HepG2 (cell line): ENCODE results near the gene VWC2L. TPM values are rescaled to one million over a fixed set of nuclear protein-coding genes. Genes with fewer than 3 reads are reported as not detected.

Source experiments
- FOXJ3 ChIP-seq: sonication (generic); formaldehyde crosslinking; IDR thresholded peaks from 2 replicates; pipeline ENCODE4 v1.4.0; 2020; ENCODE audit warnings: missing genetic modification reagents, mild to moderate bottlenecking, borderline replicate concordance
- KDM5B ChIP-seq: sonication (generic); formaldehyde crosslinking; IDR thresholded peaks from 2 replicates; pipeline ENCODE4 v1.4.0; 2020; ENCODE audit warnings: missing genetic modification reagents, mild to moderate bottlenecking, borderline replicate concordance
- KLF15 ChIP-seq: sonication (generic); formaldehyde crosslinking; IDR thresholded peaks from 2 replicates; pipeline ENCODE4 v1.8.1; 2023; ENCODE audit warnings: borderline replicate concordance, mild to moderate bottlenecking, inconsistent platforms, missing genetic modification reagents, mixed read lengths
- ZBED4 ChIP-seq: sonication (generic); formaldehyde crosslinking; IDR thresholded peaks from 2 replicates; pipeline ENCODE4 v1.4.0; 2020; ENCODE audit warnings: missing genetic modification reagents, borderline replicate concordance
- ZFY ChIP-seq: sonication (generic); formaldehyde crosslinking; IDR thresholded peaks from 2 replicates; pipeline ENCODE4 v1.4.0; 2020; ENCODE audit warnings: missing genetic modification reagents
- ZNF124 ChIP-seq: sonication (generic); formaldehyde crosslinking; IDR thresholded peaks from 2 replicates; pipeline ENCODE4 v1.4.0; 2020; ENCODE audit warnings: missing genetic modification reagents
- ZNF335 ChIP-seq: sonication (generic); formaldehyde crosslinking; IDR thresholded peaks from 2 replicates; pipeline ENCODE4 v1.4.0; 2020; ENCODE audit warnings: missing genetic modification reagents
- ZNF407 ChIP-seq: sonication (generic); formaldehyde crosslinking; IDR thresholded peaks from one replicate; pipeline ENCODE4 v1.5.1; 2020; ENCODE audit warnings: mild to moderate bottlenecking, missing genetic modification reagents; ENCODE audit errors: not compliant biosample characterization
- ZNF672 ChIP-seq: sonication (generic); formaldehyde crosslinking; IDR thresholded peaks from 2 replicates; pipeline ENCODE4 v1.8.1; 2022; ENCODE audit warnings: missing genetic modification reagents
- polyA plus RNA-seq, 8 experiments: library from polyadenylated mRNA; depleted of rRNA in 3 of 8; stranded (reverse) in 7 of 8; unstranded in 1 of 8; fragments of >200 nt; fragmentation: Illumina TruSeq in 4 of 8; extraction: Trizol in 4 of 8; gene quantifications; 2 replicates each; pipeline versions ENCODE4 v1.2.1 to v1.2.3, GENCODE V29; 2011 to 2016; ENCODE audit warnings: low read depth in 4 of 8, missing spikeins in 1 of 8, mixed read lengths in 1 of 8; ENCODE audit not compliant: insufficient read depth in 1 of 8
- total RNA-seq, 5 experiments: library from RNA; depleted of rRNA; stranded (reverse); fragments of >200 nt; fragmentation: Illumina TruSeq; extraction: Trizol; gene quantifications; 2 replicates each; pipeline ENCODE4 v1.2.3, GENCODE V29; 2016; ENCODE audit warnings: low read depth in 1 of 5

VWC2L gene
- total and polyA plus RNA-seq, 2 of the 13 experiments (the other 11 are each of a cell fraction or from before 2014, with no cell fraction given), result not detected

DNA sequence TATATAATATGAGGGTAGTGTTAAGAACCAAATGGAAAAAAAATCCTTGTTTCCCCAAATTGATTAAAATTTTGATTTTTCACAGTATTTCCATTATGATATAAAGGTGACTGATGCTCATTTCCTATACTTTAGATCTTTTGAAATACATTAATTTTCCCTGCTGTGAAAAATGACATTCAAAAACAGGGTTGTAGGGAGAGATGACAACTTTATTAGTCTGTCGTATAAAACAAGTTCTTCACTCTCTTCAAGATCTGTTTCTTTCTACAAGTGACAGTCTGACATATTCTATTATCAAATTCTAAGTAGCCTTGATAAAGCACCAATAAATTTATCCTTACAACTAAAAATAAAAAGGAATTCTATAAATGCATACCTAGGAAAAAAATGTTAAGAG, 45.3 kb upstream of the VWC2L start (continued):
- TF ChIP-seq ZNF672, result no peak
- no peak for TF ChIP-seq KLF15
- TF ChIP-seq ZNF335 (CRISPR knock-in tag), result no peak
- TF ChIP-seq ZNF407, result no peak
- TF ChIP-seq ZFY, result no peak
- TF ChIP-seq KDM5B (CRISPR knock-in tag), result no peak
- TF ChIP-seq ZBED4 (CRISPR knock-in tag), result no peak
- no peak for TF ChIP-seq FOXJ3 (CRISPR knock-in tag)
- TF ChIP-seq ZNF124 (CRISPR knock-in tag), result no peak
